H1 (cell line): ENCODE results near the gene ARL2. TPM values are rescaled to one million over a fixed set of nuclear protein-coding genes. Genes with fewer than 3 reads are reported as not detected.
"Not testable (repeated sequence)": the region's sequence is repeated elsewhere in the genome, so short reads cannot be mapped to it uniquely, and the experiment has no call there.

ENCODE experiments used
- CTCF ChIA-PET: fragments of 300-600 bp; sonication (Branson Sonifier 250); formaldehyde crosslinking; loops from one replicate; lab custom pipeline; 2021; ENCODE audit not compliant: partially characterized antibody; lab: Charles Lee
- POLR2A ChIA-PET: fragments of 300-600 bp; sonication (Branson Sonifier 250); formaldehyde crosslinking; loops from one replicate; lab custom pipeline; 2021; ENCODE audit warnings: inconsistent platforms; ENCODE audit not compliant: partially characterized antibody; lab: Charles Lee
- DNase-seq, 2 experiments: peaks; one replicate each; pipeline versions ENCODE4 v3.0.0 to v3.0.0-alpha.2; 2010 to 2022; ENCODE audit warnings: low spot score in 2 of 2, low read depth in 1 of 2, mixed read lengths in 1 of 2
- FAIRE-seq: peaks from 2 replicates; lab custom pipeline; 2011; peaks lifted over from hg19 to GRCh38; lab: Jason Lieb, UNC
- H2AFZ ChIP-seq: 2 replicates; pipeline ENCODE4 v1.8.1; 2012; ENCODE audit warnings: low read length, inconsistent platforms
- H2AK5ac ChIP-seq: 2 replicates; pipeline ENCODE4 v1.6.1; 2013; ENCODE audit warnings: low read depth, low read length
- H2BK120ac ChIP-seq: replicated peaks from 2 replicates; pipeline ENCODE3; 2013; ENCODE audit warnings: low read depth, low read length, inconsistent platforms
- H2BK12ac ChIP-seq: 2 replicates; pipeline ENCODE4 v1.6.1; 2013; ENCODE audit warnings: low read depth, low read length
- H2BK15ac ChIP-seq: 2 replicates; pipeline ENCODE4 v1.6.1; 2013; ENCODE audit warnings: low read length
- H2BK20ac ChIP-seq: 2 replicates; pipeline ENCODE4 v1.6.1; 2013; ENCODE audit warnings: low read length
- H2BK5ac ChIP-seq: 2 replicates; pipeline ENCODE4 v1.6.1; 2013; ENCODE audit warnings: low read depth, low read length
- H3K14ac ChIP-seq: 2 replicates; pipeline ENCODE4 v1.6.1; 2013; ENCODE audit warnings: inconsistent platforms; ENCODE audit not compliant: insufficient read length
- H3K18ac ChIP-seq: 2 replicates; pipeline ENCODE4 v1.6.1; 2013; ENCODE audit warnings: low read length; ENCODE audit errors: extremely low read depth
- H3K23ac ChIP-seq: 2 replicates; pipeline ENCODE4 v1.6.1; 2013; ENCODE audit warnings: inconsistent platforms; ENCODE audit not compliant: insufficient read length
- H3K23me2 ChIP-seq: 2 replicates; pipeline ENCODE4 v1.6.1; 2013; ENCODE audit warnings: low read depth, low read length
- H3K27ac ChIP-seq: 2 replicates; pipeline ENCODE4 v1.6.1; 2011; ENCODE audit warnings: low read depth, low read length, inconsistent platforms
- H3K27me3 ChIP-seq, 4 experiments: replicated peaks in 1 of 4; 1 replicate in 1 of 4; 2 replicates in 3 of 4; pipeline versions ENCODE4 v1.6.1 to v1.8.1; 2011 to 2013; ENCODE audit warnings: low read length in 3 of 4, mild to moderate bottlenecking in 3 of 4, inconsistent platforms in 2 of 4, mixed read lengths in 2 of 4, moderate library complexity in 1 of 4; ENCODE audit not compliant: control insufficient read depth in 3 of 4, insufficient read depth in 3 of 4; ENCODE audit errors: extremely low read depth in 1 of 4
- H3K36me3 ChIP-seq, 4 experiments: 2 replicates each; pipeline versions ENCODE4 v1.6.1 to v1.8.1; 2011 to 2013; ENCODE audit warnings: mild to moderate bottlenecking in 4 of 4, low read length in 3 of 4, moderate library complexity in 2 of 4, control low read depth in 1 of 4, inconsistent platforms in 1 of 4; ENCODE audit not compliant: insufficient read depth in 4 of 4, control insufficient read depth in 2 of 4
- H3K4ac ChIP-seq: replicated peaks from 2 replicates; pipeline ENCODE3; 2013; ENCODE audit warnings: low read length, low read depth, mixed read lengths, inconsistent platforms; ENCODE audit not compliant: insufficient read length
- H3K4me1 ChIP-seq, 4 experiments: replicated peaks in 1 of 4; 1 replicate in 1 of 4; 2 replicates in 3 of 4; pipeline versions ENCODE4 v1.6.1 to v1.8.1; 2011 to 2013; ENCODE audit warnings: low read length in 3 of 4, inconsistent platforms in 2 of 4, mixed read lengths in 1 of 4; ENCODE audit not compliant: insufficient read depth in 4 of 4, control insufficient read depth in 3 of 4
- H3K4me2 ChIP-seq, 2 experiments: 2 replicates each; pipeline versions ENCODE4 v1.6.1 to v1.8.1; 2011 to 2013; ENCODE audit warnings: low read depth in 2 of 2, low read length in 2 of 2, control low read depth in 1 of 2, inconsistent platforms in 1 of 2, mild to moderate bottlenecking in 1 of 2; ENCODE audit not compliant: insufficient read depth in 1 of 2
- H3K4me3 ChIP-seq, 4 experiments: fragments of 200-600, 300-600 bp in 1 of 4; sonication (generic), shearing (Covaris generic), sonication (Bioruptor Twin) in 1 of 4; 2 replicates each; pipeline versions ENCODE4 v1.5.1 to v1.8.1; 2011 to 2016; ENCODE audit warnings: low read length in 4 of 4, low read depth in 3 of 4, control low read depth in 2 of 4, inconsistent platforms in 2 of 4, mild to moderate bottlenecking in 2 of 4, mixed read lengths in 1 of 4, moderate library complexity in 1 of 4; ENCODE audit not compliant: insufficient read depth in 2 of 4; ENCODE audit errors: extremely low read depth in 1 of 4
- H3K56ac ChIP-seq: replicated peaks from 2 replicates; pipeline ENCODE3; 2013; ENCODE audit warnings: low read depth, mild to moderate bottlenecking, mixed read lengths, low read length, inconsistent platforms; ENCODE audit not compliant: insufficient read length
- H3K79me1 ChIP-seq: 2 replicates; pipeline ENCODE4 v1.6.1; 2013; ENCODE audit warnings: low read depth, low read length, control low read depth
- H3K79me2 ChIP-seq, 2 experiments: 2 replicates each; pipeline versions ENCODE4 v1.6.1 to v1.8.1; 2012 to 2013; ENCODE audit warnings: low read length in 2 of 2, mild to moderate bottlenecking in 2 of 2, inconsistent platforms in 1 of 2; ENCODE audit not compliant: insufficient read depth in 2 of 2, control insufficient read depth in 1 of 2
- H3K9ac ChIP-seq, 4 experiments: replicated peaks in 1 of 4; 1 replicate in 1 of 4; 2 replicates in 3 of 4; pipeline versions ENCODE4 v1.6.1 to v1.8.1; 2011 to 2013; ENCODE audit warnings: low read depth in 3 of 4, low read length in 3 of 4, control low read depth in 2 of 4, mild to moderate bottlenecking in 2 of 4, moderate library complexity in 2 of 4, inconsistent platforms in 1 of 4; ENCODE audit errors: extremely low read depth in 1 of 4
- H3K9me3 ChIP-seq, 2 experiments: 2 replicates each; pipeline versions ENCODE4 v1.6.1 to v1.8.1; 2012 to 2013; ENCODE audit warnings: mild to moderate bottlenecking in 2 of 2, moderate library complexity in 2 of 2, control low read depth in 1 of 2, inconsistent platforms in 1 of 2, low read depth in 1 of 2, low read length in 1 of 2, mixed read lengths in 1 of 2; ENCODE audit not compliant: insufficient read depth in 2 of 2
- H4K20me1 ChIP-seq, 2 experiments: replicated peaks in 1 of 2; 2 replicates each; pipeline versions ENCODE3 to v1.8.1; 2011 to 2013; ENCODE audit warnings: inconsistent platforms in 2 of 2, low read length in 2 of 2, mild to moderate bottlenecking in 1 of 2; ENCODE audit not compliant: insufficient read depth in 2 of 2, control insufficient read depth in 1 of 2
- H4K5ac ChIP-seq: 2 replicates; pipeline ENCODE4 v1.6.1; 2013; ENCODE audit warnings: low read length, low read depth, mixed read lengths, inconsistent platforms; ENCODE audit not compliant: insufficient read length
- H4K8ac ChIP-seq: 2 replicates; pipeline ENCODE4 v1.8.0; 2013; ENCODE audit warnings: mild to moderate bottlenecking, moderate library complexity, low read length, inconsistent platforms; ENCODE audit not compliant: insufficient read depth; ENCODE audit errors: extremely low read depth
- H4K91ac ChIP-seq: replicated peaks from 2 replicates; pipeline ENCODE3; 2013; ENCODE audit warnings: low read length, mixed read lengths, inconsistent platforms; ENCODE audit not compliant: insufficient read length
- WGBS, 2 experiments: shearing (Covaris generic) in 1 of 2; methylation state at CpG; one replicate each; pipeline versions ENCODE4 v1.1.6 to v1.1.7; 2013 to 2015; ENCODE audit warnings: low lambda C conversion rate in 2 of 2, mixed read lengths in 2 of 2, inconsistent platforms in 1 of 2, low coverage in 1 of 2, missing lambda C conversion rate in 1 of 2; ENCODE audit not compliant: insufficient replicate concordance in 2 of 2, insufficient coverage in 1 of 2, insufficient read length in 1 of 2; ENCODE audit errors: extremely low coverage in 1 of 2, missing lambda C conversion rate in 1 of 2; 5-methylcytosine and 5-hydroxymethylcytosine counted together
- polyA plus RNA-seq, 7 experiments: library from polyadenylated mRNA; depleted of rRNA in 3 of 7; stranded (reverse) in 5 of 7; unstranded in 2 of 7; fragments of >200 nt in 5 of 7; fragments of 200-250 nt in 2 of 7; gene quantifications; 1 replicate in 5 of 7; 2 replicates in 1 of 7; 4 replicates in 1 of 7; pipeline versions ENCODE4 v1.2.1 to v1.2.3, GENCODE V29; 2011 to 2013; ENCODE audit warnings: missing spikeins in 2 of 7, mixed read lengths in 2 of 7
- total RNA-seq: library from RNA; stranded (reverse); fragmentation: NEBNext Ultra II Directional; extraction: Animal tissue kit (Norgen Biotek cat#: 25700); gene quantifications from 2 replicates; pipeline ENCODE4 v1.2.1, GENCODE V29; 2021

ARL2 gene
- total and polyA plus RNA-seq, 2 of the 8 experiments (the other 6 are each of a cell fraction or from before 2014, with no cell fraction given) = 186 to 535 TPM

GRCh38 chr11:64983339-64983738, 30.6 kb upstream of the ARL2 start:
- H2BK20ac ChIP-seq, H3K18ac ChIP-seq, H2BK15ac ChIP-seq, H4K91ac ChIP-seq, H3K4me2 ChIP-seq, H3K36me3 ChIP-seq, H3K4me1 ChIP-seq, H3K56ac ChIP-seq, H3K9ac ChIP-seq, H2BK12ac ChIP-seq, H2AFZ ChIP-seq, DNase-seq, H3K79me2 ChIP-seq, H3K23ac ChIP-seq, H3K23me2 ChIP-seq, H2BK120ac ChIP-seq, H3K27ac ChIP-seq, H2BK5ac ChIP-seq, FAIRE-seq, H3K4ac ChIP-seq, H3K79me1 ChIP-seq, POLR2A ChIA-PET, H3K4me3 ChIP-seq, H4K20me1 ChIP-seq, H4K5ac ChIP-seq, H3K14ac ChIP-seq, H3K27me3 ChIP-seq, H3K9me3 ChIP-seq, H2AK5ac ChIP-seq, H4K8ac ChIP-seq: not testable (repeated sequence)
- CTCF ChIA-PET = interaction anchor here (0.6 to 1.4 kb wide), 2 partner anchors 12 to 293 kb away, joined by 3 read pairs; no protein-coding TSS in a partner anchor
- 97% methylated on average over 5 of the region's 5 CpGs; no CpG with 5 or more reads in 1 of the 2 experiments for WGBS, 2 experiments
